Astrocyte (in vitro differentiated cells and primary cell): ENCODE results near the gene DIO3.

Experiments used
- EZH2 ChIP-seq: IDR thresholded peaks from 2 replicates; pipeline ENCODE4 v1.6.1; 2012; ENCODE audit warnings: mild to moderate bottlenecking, low read length, inconsistent platforms; ENCODE audit not compliant: insufficient read depth
- TF ChIP-seq, protein P1 (sequence below): IDR thresholded peaks from 2 replicates; pipeline ENCODE4 v1.5.1; 2011; ENCODE audit warnings: low read depth, mild to moderate bottlenecking, inconsistent platforms, low read length, moderate library complexity; ENCODE audit not compliant: insufficient read depth

DNA sequence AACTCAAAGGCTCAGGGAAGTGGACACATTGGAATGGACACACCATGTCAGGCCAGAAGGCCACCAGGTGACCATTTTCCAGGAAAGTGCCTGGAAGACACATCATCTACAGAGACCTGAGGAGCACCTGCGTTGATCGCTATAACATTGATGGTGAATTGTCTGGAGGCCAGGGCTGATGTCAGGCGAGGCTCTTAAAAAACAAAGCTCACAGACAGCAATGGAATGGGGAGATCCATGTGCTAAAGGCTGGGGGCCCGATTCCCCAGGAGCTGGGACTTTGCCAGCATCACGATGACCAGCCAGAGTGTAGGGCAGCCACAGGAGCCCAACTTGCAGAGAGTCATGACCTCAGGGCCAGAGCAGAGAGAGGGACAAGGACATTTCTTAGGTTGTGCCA lies 30.3 kb downstream of the DIO3 start:
- TF ChIP-seq, protein P1, sequence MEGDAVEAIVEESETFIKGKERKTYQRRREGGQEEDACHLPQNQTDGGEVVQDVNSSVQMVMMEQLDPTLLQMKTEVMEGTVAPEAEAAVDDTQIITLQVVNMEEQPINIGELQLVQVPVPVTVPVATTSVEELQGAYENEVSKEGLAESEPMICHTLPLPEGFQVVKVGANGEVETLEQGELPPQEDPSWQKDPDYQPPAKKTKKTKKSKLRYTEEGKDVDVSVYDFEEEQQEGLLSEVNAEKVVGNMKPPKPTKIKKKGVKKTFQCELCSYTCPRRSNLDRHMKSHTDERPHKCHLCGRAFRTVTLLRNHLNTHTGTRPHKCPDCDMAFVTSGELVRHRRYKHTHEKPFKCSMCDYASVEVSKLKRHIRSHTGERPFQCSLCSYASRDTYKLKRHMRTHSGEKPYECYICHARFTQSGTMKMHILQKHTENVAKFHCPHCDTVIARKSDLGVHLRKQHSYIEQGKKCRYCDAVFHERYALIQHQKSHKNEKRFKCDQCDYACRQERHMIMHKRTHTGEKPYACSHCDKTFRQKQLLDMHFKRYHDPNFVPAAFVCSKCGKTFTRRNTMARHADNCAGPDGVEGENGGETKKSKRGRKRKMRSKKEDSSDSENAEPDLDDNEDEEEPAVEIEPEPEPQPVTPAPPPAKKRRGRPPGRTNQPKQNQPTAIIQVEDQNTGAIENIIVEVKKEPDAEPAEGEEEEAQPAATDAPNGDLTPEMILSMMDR = no peak
- no peak for TF ChIP-seq EZH2
